HUES6 (cell line): ENCODE data around the gene RPS6KB2.
"Not testable (repeated sequence)": the region's sequence is repeated elsewhere in the genome, so short reads cannot be mapped to it uniquely, and the experiment has no call there.

Experiments
- H3K27ac ChIP-seq: 2 replicates; pipeline ENCODE4 v1.7.0; 2013; ENCODE audit warnings: low read depth, mild to moderate bottlenecking, low read length, inconsistent platforms
- H3K27me3 ChIP-seq: 2 replicates; pipeline ENCODE4 v1.6.1; 2013; ENCODE audit warnings: low read length; ENCODE audit not compliant: control insufficient read depth, insufficient read depth
- H3K36me3 ChIP-seq: 2 replicates; pipeline ENCODE4 v1.6.1; 2013; ENCODE audit warnings: low read length; ENCODE audit not compliant: control insufficient read depth, insufficient read depth
- H3K4me1 ChIP-seq: 2 replicates; pipeline ENCODE4 v1.6.1; 2013; ENCODE audit warnings: low read length; ENCODE audit not compliant: control insufficient read depth, insufficient read depth
- H3K4me3 ChIP-seq: 2 replicates; pipeline ENCODE4 v1.5.1; 2013; ENCODE audit warnings: low read depth, low read length
- H3K9ac ChIP-seq: one replicate; pipeline ENCODE4 v1.6.1; 2013; ENCODE audit warnings: mild to moderate bottlenecking, low read length
- H3K9me3 ChIP-seq: 2 replicates; pipeline ENCODE4 v1.6.1; 2013; ENCODE audit warnings: low read depth, low read length; ENCODE audit not compliant: control insufficient read depth, insufficient read depth

RPS6KB2 gene

GRCh38 chr11:67466367-67466766 lies 38.1 kb downstream of the RPS6KB2 start:
- no peaks in the 10 kb centered on the region for H3K9me3 ChIP-seq
- H3K36me3 ChIP-seq: no peaks in the 10 kb centered on the region
- H3K27me3 ChIP-seq: no peaks in the 10 kb centered on the region
- H3K9ac ChIP-seq: no peak overlapping the region
- H3K27ac ChIP-seq: no peak overlapping the region
- H3K4me1 ChIP-seq: peaks cover 19% of the 10 kb centered on the region
- no peak overlapping the region for H3K4me3 ChIP-seq

- Histone ChIP-seq H3K9me3 (no peaks in the 10 kb centered on the region), H3K9ac (no peak overlapping the region), H3K27ac (no peak overlapping the region), H3K27me3 (no peaks in the 10 kb centered on the region), H3K36me3 (no peaks in the 10 kb centered on the region), H3K4me1 (peaks cover 19% of the 10 kb centered on the region), H3K4me3 (no peak overlapping the region)
These were observed 38.9 kb downstream of the RPS6KB2 start for GRCh38 chr11:67466962-67467771.

GRCh38 chr11:67468056-67468455 lies 39.8 kb downstream of the RPS6KB2 start:
- no peaks in the 10 kb centered on the region for H3K27me3 ChIP-seq
- H3K27ac ChIP-seq: no peak overlapping the region
- H3K36me3 ChIP-seq: no peaks in the 10 kb centered on the region
- peak overlapping the region; percentile 88 for H3K4me3 ChIP-seq
- H3K9me3 ChIP-seq: no peaks in the 10 kb centered on the region
- H3K4me1 ChIP-seq: peaks cover 19% of the 10 kb centered on the region
- peak overlapping the region; percentile 54 for H3K9ac ChIP-seq

- Histone ChIP-seq H3K27ac (peak overlapping the region; percentile 45; the same call in 1 of the 2 replicates), H3K36me3 (no peaks in the 10 kb centered on the region), H3K9ac (peak overlapping the region; percentile 54), H3K4me1 (peaks cover 19% of the 10 kb centered on the region), H3K4me3 (peak overlapping the region; percentile 88), H3K27me3 (no peaks in the 10 kb centered on the region), H3K9me3 (no peaks in the 10 kb centered on the region)
These were observed 40.1 kb downstream of the RPS6KB2 start for GRCh38 chr11:67468456-67468758.

- Histone ChIP-seq H3K27ac (peak within 1 kb of the TSS; percentile 45; the same call in 1 of the 2 replicates), H3K4me1 (peaks cover 15% of the 10 kb centered on the region)
These were observed 40.6 kb downstream of the RPS6KB2 start, which contains the start of gene TMEM134 for GRCh38 chr11:67468759-67469507. TSS of gene TMEM134 (minus strand) at chr11:67469251. CDS start at chr11:67469192, 59 bp downstream.

GRCh38 chr11:67469508-67469811 lies 41.2 kb downstream of the RPS6KB2 start:
- peaks cover 10% of the 10 kb centered on the region; the same call in 1 of the 2 replicates for H3K4me1 ChIP-seq
- H3K4me3 ChIP-seq: peak overlapping the region; percentile 64
- H3K9me3 ChIP-seq: no peaks in the 10 kb centered on the region
- no peaks in the 10 kb centered on the region for H3K36me3 ChIP-seq
- H3K27me3 ChIP-seq: no peaks in the 10 kb centered on the region
- H3K9ac ChIP-seq: peak overlapping the region; percentile 39
- no peak overlapping the region for H3K27ac ChIP-seq

More at GRCh38 chr11:67468759-67469507, 40.6 kb downstream of the RPS6KB2 start, which contains the start of gene TMEM134:
- no peaks in the 10 kb centered on the region for H3K36me3 ChIP-seq
- H3K9ac ChIP-seq: peak within 1 kb of the TSS; percentile 54
- H3K4me3 ChIP-seq: peak within 1 kb of the TSS; percentile 88
- no peaks in the 10 kb centered on the region for H3K27me3 ChIP-seq
- no peaks in the 10 kb centered on the region for H3K9me3 ChIP-seq

GRCh38 chr11:67470337-67471002 lies 42.2 kb downstream of the RPS6KB2 start:
- no peak overlapping the region for H3K4me3 ChIP-seq

GRCh38 chr11:67472882-67473281 lies 44.6 kb downstream of the RPS6KB2 start:
- Histone ChIP-seq H3K4me1 (peaks cover 5% of the 10 kb centered on the region; the same call in 1 of the 2 replicates), H3K4me3 (no peak overlapping the region), H3K27ac (no peak overlapping the region), H3K27me3 (no peaks in the 10 kb centered on the region), H3K9ac (no peak overlapping the region), H3K9me3 (no peaks in the 10 kb centered on the region), H3K36me3 (no peaks in the 10 kb centered on the region)

More at GRCh38 chr11:67470337-67471002, 42.2 kb downstream of the RPS6KB2 start:
- Histone ChIP-seq H3K36me3 (no peaks in the 10 kb centered on the region), H3K9ac (no peak overlapping the region), H3K27ac (no peak overlapping the region), H3K9me3 (no peaks in the 10 kb centered on the region), H3K27me3 (no peaks in the 10 kb centered on the region), H3K4me1 (peaks cover 10% of the 10 kb centered on the region; the same call in 1 of the 2 replicates)

GRCh38 chr11:67476692-67477091 lies 48.4 kb downstream of the RPS6KB2 start:
- not testable (repeated sequence) for H3K27ac ChIP-seq, H3K36me3 ChIP-seq, H3K4me3 ChIP-seq, H3K9me3 ChIP-seq, H3K27me3 ChIP-seq, H3K9ac ChIP-seq, H3K4me1 ChIP-seq

- not testable (repeated sequence) for H3K36me3 ChIP-seq, H3K27ac ChIP-seq, H3K9ac ChIP-seq, H3K9me3 ChIP-seq, H3K4me1 ChIP-seq, H3K27me3 ChIP-seq, H3K4me3 ChIP-seq
These were observed 49.2 kb downstream of the RPS6KB2 start for GRCh38 chr11:67477344-67478050.
